ENCODE measurements around the gene PGAM2. TPM values are rescaled to one million over a fixed set of nuclear protein-coding genes. Genes with fewer than 3 reads are reported as not detected.

Gene PGAM2
- total RNA-seq, 1 experiment from 2014 or later: 0.27 TPM

DNA sequence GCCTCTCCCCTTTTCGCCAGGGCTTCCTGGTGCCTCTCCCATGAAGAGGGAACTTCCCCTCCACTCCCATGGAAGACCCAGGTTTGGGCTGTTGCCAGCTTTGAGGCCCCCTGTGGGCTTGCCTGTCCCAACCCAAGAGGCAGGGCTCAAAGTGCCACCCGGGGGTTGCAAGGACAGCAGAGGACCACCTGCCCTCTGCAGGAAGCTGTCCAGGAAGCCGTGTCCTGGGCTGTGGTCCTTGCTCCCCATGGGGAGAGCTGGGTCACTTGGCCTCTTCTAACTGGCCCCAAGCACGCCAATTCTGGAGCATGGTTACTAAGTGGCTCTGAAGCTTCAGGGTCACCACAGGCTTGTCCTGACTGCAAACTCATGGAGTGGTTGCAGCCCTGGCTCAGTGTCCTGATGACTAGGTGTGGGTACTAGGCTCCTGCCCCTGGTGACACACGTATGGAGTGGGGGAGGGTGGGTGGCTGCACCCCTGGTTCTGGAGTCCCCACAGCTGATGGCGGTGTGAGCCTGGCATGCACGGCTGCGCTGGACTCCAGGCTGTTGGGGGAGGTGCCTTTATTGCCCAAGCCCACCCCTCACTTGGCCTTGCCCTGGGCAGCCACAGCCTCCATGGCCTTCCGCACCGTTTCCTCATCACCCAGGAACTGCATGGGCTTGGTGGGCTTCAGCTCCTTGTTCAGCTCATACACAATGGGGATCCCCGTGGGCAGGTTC is 3.0 kb downstream of the PGAM2 start:
- Histone ChIP-seq H3K27ac (ENCODE audit: low read depth, low read length) (no peak overlapping the region), H3K9ac (ENCODE audit: low read length) (no peak overlapping the region), H3K9me2 (ENCODE audit: insufficient read depth) (no peaks in the 10 kb centered on the region), H2AFZ (ENCODE audit: low read depth, low read length, poor library complexity, severe bottlenecking) (no peak overlapping the region), H3K9me3 (ENCODE audit: control insufficient read depth in 1 of 2, insufficient read depth in 1 of 2, low read depth in 1 of 2, low read length in 2 of 2) (no peaks in the 10 kb centered on the region), H3K27me3 (ENCODE audit: insufficient read depth, low read length) (no peaks in the 10 kb centered on the region), H4K20me1 (ENCODE audit: insufficient read depth) (no peaks in the 10 kb centered on the region), H3K4me1 (ENCODE audit: control insufficient read depth in 1 of 2, insufficient read depth in 2 of 2, low read length in 2 of 2) (peaks cover 0 to 6% of the 10 kb centered on the region in 2 experiments; a peak in 1 of 4 replicates), H3K36me3 (ENCODE audit: control insufficient read depth in 1 of 2, insufficient read depth in 2 of 2, low read length in 2 of 2) (peaks cover 11 to 29% of the 10 kb centered on the region in 2 experiments; a peak in 3 of 4 replicates), H3K79me2 (ENCODE audit: insufficient read depth, low read length) (no peaks in the 10 kb centered on the region), H3K4me2 (ENCODE audit: low read length) (no peak overlapping the region), H3K4me3 (replicated peaks in 1 of 2; ENCODE audit: low read depth in 1 of 2, low read length in 2 of 2) (no peak overlapping the region)
- POLR2A ChIA-PET: no interaction called here
- no peak for DNase-seq (ENCODE audit: low read depth, low spot score)
- ATAC-seq: no peak
- BruUV-seq (replicated peaks): no TSS peak
- TF ChIP-seq POLR2A (IDR thresholded peaks at IDR 0.05; ENCODE audit: borderline replicate concordance, extremely low read depth, insufficient read depth, insufficient read length): no peak
- TF ChIP-seq, protein P1, sequence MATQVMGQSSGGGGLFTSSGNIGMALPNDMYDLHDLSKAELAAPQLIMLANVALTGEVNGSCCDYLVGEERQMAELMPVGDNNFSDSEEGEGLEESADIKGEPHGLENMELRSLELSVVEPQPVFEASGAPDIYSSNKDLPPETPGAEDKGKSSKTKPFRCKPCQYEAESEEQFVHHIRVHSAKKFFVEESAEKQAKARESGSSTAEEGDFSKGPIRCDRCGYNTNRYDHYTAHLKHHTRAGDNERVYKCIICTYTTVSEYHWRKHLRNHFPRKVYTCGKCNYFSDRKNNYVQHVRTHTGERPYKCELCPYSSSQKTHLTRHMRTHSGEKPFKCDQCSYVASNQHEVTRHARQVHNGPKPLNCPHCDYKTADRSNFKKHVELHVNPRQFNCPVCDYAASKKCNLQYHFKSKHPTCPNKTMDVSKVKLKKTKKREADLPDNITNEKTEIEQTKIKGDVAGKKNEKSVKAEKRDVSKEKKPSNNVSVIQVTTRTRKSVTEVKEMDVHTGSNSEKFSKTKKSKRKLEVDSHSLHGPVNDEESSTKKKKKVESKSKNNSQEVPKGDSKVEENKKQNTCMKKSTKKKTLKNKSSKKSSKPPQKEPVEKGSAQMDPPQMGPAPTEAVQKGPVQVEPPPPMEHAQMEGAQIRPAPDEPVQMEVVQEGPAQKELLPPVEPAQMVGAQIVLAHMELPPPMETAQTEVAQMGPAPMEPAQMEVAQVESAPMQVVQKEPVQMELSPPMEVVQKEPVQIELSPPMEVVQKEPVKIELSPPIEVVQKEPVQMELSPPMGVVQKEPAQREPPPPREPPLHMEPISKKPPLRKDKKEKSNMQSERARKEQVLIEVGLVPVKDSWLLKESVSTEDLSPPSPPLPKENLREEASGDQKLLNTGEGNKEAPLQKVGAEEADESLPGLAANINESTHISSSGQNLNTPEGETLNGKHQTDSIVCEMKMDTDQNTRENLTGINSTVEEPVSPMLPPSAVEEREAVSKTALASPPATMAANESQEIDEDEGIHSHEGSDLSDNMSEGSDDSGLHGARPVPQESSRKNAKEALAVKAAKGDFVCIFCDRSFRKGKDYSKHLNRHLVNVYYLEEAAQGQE (IDR thresholded peaks at IDR 0.05; ENCODE audit: low read depth): no peak
- TF ChIP-seq FOSL1 (IDR thresholded peaks at IDR 0.05; ENCODE audit: low read depth): no peak
- no peak for TF ChIP-seq SIN3A (IDR thresholded peaks at IDR 0.05; ENCODE audit: low read depth)
- no peak for TF ChIP-seq POLR2AphosphoS5 (IDR thresholded peaks at IDR 0.05; ENCODE audit: low read depth, low read length)
- TF ChIP-seq ELF1 (IDR thresholded peaks at IDR 0.05; ENCODE audit: borderline replicate concordance, low read depth): no peak
- TF ChIP-seq, protein P2, sequence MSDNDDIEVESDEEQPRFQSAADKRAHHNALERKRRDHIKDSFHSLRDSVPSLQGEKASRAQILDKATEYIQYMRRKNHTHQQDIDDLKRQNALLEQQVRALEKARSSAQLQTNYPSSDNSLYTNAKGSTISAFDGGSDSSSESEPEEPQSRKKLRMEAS (IDR thresholded peaks at IDR 0.05): no peak
- no peak for TF ChIP-seq SRF (IDR thresholded peaks at IDR 0.05; ENCODE audit: low read depth)
- no peak for TF ChIP-seq SP1 (IDR thresholded peaks at IDR 0.05; ENCODE audit: low read depth)
- TF ChIP-seq, protein P3, sequence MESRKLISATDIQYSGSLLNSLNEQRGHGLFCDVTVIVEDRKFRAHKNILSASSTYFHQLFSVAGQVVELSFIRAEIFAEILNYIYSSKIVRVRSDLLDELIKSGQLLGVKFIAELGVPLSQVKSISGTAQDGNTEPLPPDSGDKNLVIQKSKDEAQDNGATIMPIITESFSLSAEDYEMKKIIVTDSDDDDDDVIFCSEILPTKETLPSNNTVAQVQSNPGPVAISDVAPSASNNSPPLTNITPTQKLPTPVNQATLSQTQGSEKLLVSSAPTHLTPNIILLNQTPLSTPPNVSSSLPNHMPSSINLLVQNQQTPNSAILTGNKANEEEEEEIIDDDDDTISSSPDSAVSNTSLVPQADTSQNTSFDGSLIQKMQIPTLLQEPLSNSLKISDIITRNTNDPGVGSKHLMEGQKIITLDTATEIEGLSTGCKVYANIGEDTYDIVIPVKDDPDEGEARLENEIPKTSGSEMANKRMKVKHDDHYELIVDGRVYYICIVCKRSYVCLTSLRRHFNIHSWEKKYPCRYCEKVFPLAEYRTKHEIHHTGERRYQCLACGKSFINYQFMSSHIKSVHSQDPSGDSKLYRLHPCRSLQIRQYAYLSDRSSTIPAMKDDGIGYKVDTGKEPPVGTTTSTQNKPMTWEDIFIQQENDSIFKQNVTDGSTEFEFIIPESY (IDR thresholded peaks at IDR 0.05; ENCODE audit: extremely low read depth, insufficient replicate concordance, low read length): no peak
- TF ChIP-seq YY1 (IDR thresholded peaks at IDR 0.05; ENCODE audit: extremely low read depth, insufficient replicate concordance, low read depth, low read length): no peak
- CTCF ChIA-PET: no interaction called here
- intact Hi-C loops (cut with micrococcal nuclease): no loop called here
- RAD21 ChIA-PET (ENCODE audit: low non-redundant PET in 1 of 2, low total read pairs in 2 of 2, uncharacterized antibody in 2 of 2, unreplicated experiment in 2 of 2): no interaction called here

Data from HCT116 (cell line).